Tibial nerve (tissue), 3 donors: ENCODE data around the gene HMCN2.

Experiments
- POLR2A ChIP-seq, 2 donors: fragments of 450-650 bp; IDR thresholded peaks; one replicate each; pipeline ENCODE4 v1.6.1; 2017; ENCODE audit warnings: antibody characterized with exemption in 2 of 2, mild to moderate bottlenecking in 2 of 2, moderate library complexity in 2 of 2
- TF ChIP-seq, protein P1 (sequence below), 5 experiments: fragments of 200-600 bp in 3 of 5; fragments of 450-650 bp in 2 of 5; sonication (generic) in 3 of 5; IDR thresholded peaks; one replicate each; pipeline ENCODE4 v1.5.1; 2016 to 2019; ENCODE audit warnings: antibody characterized with exemption in 5 of 5, mild to moderate bottlenecking in 3 of 5, moderate library complexity in 2 of 5

DNA sequence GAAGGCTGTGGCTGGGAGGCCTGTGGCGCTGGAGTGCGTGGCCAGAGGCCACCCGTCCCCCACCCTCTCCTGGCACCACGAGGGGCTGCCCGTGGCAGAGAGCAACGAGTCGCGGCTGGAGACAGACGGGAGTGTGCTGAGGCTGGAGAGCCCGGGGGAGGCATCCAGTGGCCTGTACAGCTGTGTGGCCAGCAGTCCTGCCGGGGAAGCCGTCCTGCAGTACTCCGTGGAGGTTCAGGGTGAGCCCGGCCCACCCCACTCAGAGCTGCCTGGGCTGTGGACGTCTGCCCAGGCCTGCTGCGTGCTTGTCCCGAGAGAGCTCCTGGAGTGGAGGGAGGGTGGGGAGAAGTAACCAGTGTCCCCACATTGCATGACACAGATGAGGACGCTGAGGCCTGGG is 89.2 kb downstream of the HMCN2 start:
- TF ChIP-seq, protein P1, sequence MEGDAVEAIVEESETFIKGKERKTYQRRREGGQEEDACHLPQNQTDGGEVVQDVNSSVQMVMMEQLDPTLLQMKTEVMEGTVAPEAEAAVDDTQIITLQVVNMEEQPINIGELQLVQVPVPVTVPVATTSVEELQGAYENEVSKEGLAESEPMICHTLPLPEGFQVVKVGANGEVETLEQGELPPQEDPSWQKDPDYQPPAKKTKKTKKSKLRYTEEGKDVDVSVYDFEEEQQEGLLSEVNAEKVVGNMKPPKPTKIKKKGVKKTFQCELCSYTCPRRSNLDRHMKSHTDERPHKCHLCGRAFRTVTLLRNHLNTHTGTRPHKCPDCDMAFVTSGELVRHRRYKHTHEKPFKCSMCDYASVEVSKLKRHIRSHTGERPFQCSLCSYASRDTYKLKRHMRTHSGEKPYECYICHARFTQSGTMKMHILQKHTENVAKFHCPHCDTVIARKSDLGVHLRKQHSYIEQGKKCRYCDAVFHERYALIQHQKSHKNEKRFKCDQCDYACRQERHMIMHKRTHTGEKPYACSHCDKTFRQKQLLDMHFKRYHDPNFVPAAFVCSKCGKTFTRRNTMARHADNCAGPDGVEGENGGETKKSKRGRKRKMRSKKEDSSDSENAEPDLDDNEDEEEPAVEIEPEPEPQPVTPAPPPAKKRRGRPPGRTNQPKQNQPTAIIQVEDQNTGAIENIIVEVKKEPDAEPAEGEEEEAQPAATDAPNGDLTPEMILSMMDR (IDR thresholded peaks at IDR 0.05): no peak
- TF ChIP-seq POLR2A (IDR thresholded peaks at IDR 0.05): no peak
